Parathyroid adenoma (tissue), 2 donors: ENCODE data around the gene NCAPG.
A peak's percentile ranks its signal among the peaks of the same experiment; 100 is the strongest.

Source experiments
- H2AFZ ChIP-seq: fragments of 300-600 bp; sonication (generic); one replicate; pipeline ENCODE4 v1.7.0; 2017; ENCODE audit warnings: antibody characterized with exemption, mild to moderate bottlenecking
- H3K27ac ChIP-seq: fragments of 300-600 bp; sonication (generic); one replicate; pipeline ENCODE4 v1.7.0; 2017
- H3K27me3 ChIP-seq: fragments of 300-600 bp; sonication (generic); one replicate; pipeline ENCODE4 v1.7.0; 2017; ENCODE audit warnings: low read length; ENCODE audit not compliant: control insufficient read depth, insufficient read depth
- H3K36me3 ChIP-seq: fragments of 300-600 bp; sonication (generic); one replicate; pipeline ENCODE4 v1.7.0; 2017; ENCODE audit warnings: low read length; ENCODE audit not compliant: control insufficient read depth, insufficient read depth
- H3K4me1 ChIP-seq: fragments of 300-600 bp; sonication (generic); one replicate; pipeline ENCODE4 v1.7.0; 2017; ENCODE audit warnings: control low read depth
- H3K4me2 ChIP-seq: fragments of 300-600 bp; sonication (generic); one replicate; pipeline ENCODE4 v1.7.0; 2017; ENCODE audit warnings: low read length
- H3K4me3 ChIP-seq: fragments of 300-600 bp; sonication (generic); one replicate; pipeline ENCODE4 v1.7.0; 2017; ENCODE audit warnings: low read depth, low read length
- H3K79me2 ChIP-seq: fragments of 300-600 bp; sonication (generic); one replicate; pipeline ENCODE4 v1.7.0; 2017; ENCODE audit warnings: control low read depth
- H3K9ac ChIP-seq: fragments of 300-600 bp; sonication (generic); one replicate; pipeline ENCODE4 v1.7.0; 2017; ENCODE audit warnings: mild to moderate bottlenecking
- H3K9me3 ChIP-seq: fragments of 300-600 bp; sonication (generic); one replicate; pipeline ENCODE4 v1.7.0; 2017; ENCODE audit warnings: low read length; ENCODE audit not compliant: control insufficient read depth
- CTCF ChIP-seq: fragments of 300-600 bp; sonication (generic); IDR thresholded peaks from one replicate; pipeline ENCODE4 v1.7.0; 2017; ENCODE audit warnings: antibody characterized with exemption, mild to moderate bottlenecking
- donor health status: primary hyperparathyroidism.

NCAPG gene

GRCh38 chr4:17771284-17771908, 39.4 kb upstream of the NCAPG start:
- Histone ChIP-seq H3K9me3 (no peaks in the 10 kb centered on the region), H3K4me2 (no peak overlapping the region), H3K27me3 (no peaks in the 10 kb centered on the region), H3K36me3 (no peaks in the 10 kb centered on the region), H2AFZ (no peak overlapping the region), H3K9ac (no peak overlapping the region), H3K79me2 (no peaks in the 10 kb centered on the region), H3K4me1 (no peaks in the 10 kb centered on the region), H3K4me3 (no peak overlapping the region), H3K27ac (no peak overlapping the region)
- TF ChIP-seq CTCF, result no peak

- TF ChIP-seq CTCF, result no peak
- H3K4me1 ChIP-seq, result no peaks in the 10 kb centered on the region
- H2AFZ ChIP-seq, result no peak overlapping the region
- no peaks in the 10 kb centered on the region for H3K79me2 ChIP-seq
- no peak overlapping the region for H3K4me2 ChIP-seq
- no peaks in the 10 kb centered on the region for H3K9me3 ChIP-seq
- no peaks in the 10 kb centered on the region for H3K27me3 ChIP-seq
- no peak overlapping the region for H3K9ac ChIP-seq
- H3K36me3 ChIP-seq, result no peaks in the 10 kb centered on the region
- no peak overlapping the region for H3K27ac ChIP-seq
- H3K4me3 ChIP-seq, result no peak overlapping the region
Observed at GRCh38 chr4:17773135-17773698, 37.6 kb upstream of the NCAPG start.

GRCh38 chr4:17778431-17778830, 32.3 kb upstream of the NCAPG start:
- no peaks in the 10 kb centered on the region for H3K36me3 ChIP-seq
- no peak overlapping the region for H3K27ac ChIP-seq
- no peak for TF ChIP-seq CTCF
- H3K4me1 ChIP-seq, result no peaks in the 10 kb centered on the region
- H2AFZ ChIP-seq, result no peak overlapping the region
- no peak overlapping the region for H3K4me3 ChIP-seq
- H3K4me2 ChIP-seq, result no peak overlapping the region
- H3K9ac ChIP-seq, result no peak overlapping the region
- peaks cover 6% of the 10 kb centered on the region for H3K27me3 ChIP-seq
- no peaks in the 10 kb centered on the region for H3K79me2 ChIP-seq
- H3K9me3 ChIP-seq, result no peaks in the 10 kb centered on the region

GRCh38 chr4:17780501-17781299, 30.1 kb upstream of the NCAPG start:
- no peaks in the 10 kb centered on the region for H3K36me3 ChIP-seq
- no peak for TF ChIP-seq CTCF
- H3K79me2 ChIP-seq, result no peaks in the 10 kb centered on the region
- H3K9ac ChIP-seq, result no peak overlapping the region
- H2AFZ ChIP-seq, result peak overlapping the region; percentile 72
- H3K9me3 ChIP-seq, result no peaks in the 10 kb centered on the region
- H3K4me3 ChIP-seq, result peak overlapping the region; percentile 44
- H3K27ac ChIP-seq, result no peak overlapping the region
- H3K4me1 ChIP-seq, result no peaks in the 10 kb centered on the region
- H3K27me3 ChIP-seq, result peaks cover 6% of the 10 kb centered on the region
- peak overlapping the region; percentile 50 for H3K4me2 ChIP-seq
